Muscle layer of duodenum (tissue), 2 donors: Measurements from ENCODE around the gene SHISA9.

Experiments used
- H3K27ac ChIP-seq: one replicate; pipeline ENCODE4 v1.7.0; 2013; ENCODE audit warnings: mild to moderate bottlenecking, low read length
- H3K27me3 ChIP-seq: one replicate; pipeline ENCODE4 v1.7.0; 2013; ENCODE audit warnings: low read depth, mild to moderate bottlenecking, control low read depth, low read length
- H3K36me3 ChIP-seq, 2 donors: one replicate each; pipeline ENCODE4 v1.7.0; 2013; ENCODE audit warnings: low read length in 2 of 2, control low read depth in 1 of 2, mild to moderate bottlenecking in 1 of 2; ENCODE audit not compliant: insufficient read depth in 2 of 2, control insufficient read depth in 1 of 2
- H3K4me1 ChIP-seq, 2 donors: one replicate each; pipeline ENCODE4 v1.7.0; 2013; ENCODE audit warnings: low read length in 2 of 2, mild to moderate bottlenecking in 2 of 2, control low read depth in 1 of 2, moderate library complexity in 1 of 2; ENCODE audit not compliant: insufficient read depth in 2 of 2, control insufficient read depth in 1 of 2
- H3K4me3 ChIP-seq, 2 donors: one replicate each; pipeline ENCODE4 v1.7.0; 2013; ENCODE audit warnings: low read length in 2 of 2, low read depth in 1 of 2, mild to moderate bottlenecking in 1 of 2
- H3K9me3 ChIP-seq, 2 donors: one replicate each; pipeline ENCODE4 v1.7.0; 2013; ENCODE audit warnings: low read length in 2 of 2, control low read depth in 1 of 2, mild to moderate bottlenecking in 1 of 2; ENCODE audit not compliant: control insufficient read depth in 1 of 2
- donor health status: healthy.

Gene SHISA9

DNA sequence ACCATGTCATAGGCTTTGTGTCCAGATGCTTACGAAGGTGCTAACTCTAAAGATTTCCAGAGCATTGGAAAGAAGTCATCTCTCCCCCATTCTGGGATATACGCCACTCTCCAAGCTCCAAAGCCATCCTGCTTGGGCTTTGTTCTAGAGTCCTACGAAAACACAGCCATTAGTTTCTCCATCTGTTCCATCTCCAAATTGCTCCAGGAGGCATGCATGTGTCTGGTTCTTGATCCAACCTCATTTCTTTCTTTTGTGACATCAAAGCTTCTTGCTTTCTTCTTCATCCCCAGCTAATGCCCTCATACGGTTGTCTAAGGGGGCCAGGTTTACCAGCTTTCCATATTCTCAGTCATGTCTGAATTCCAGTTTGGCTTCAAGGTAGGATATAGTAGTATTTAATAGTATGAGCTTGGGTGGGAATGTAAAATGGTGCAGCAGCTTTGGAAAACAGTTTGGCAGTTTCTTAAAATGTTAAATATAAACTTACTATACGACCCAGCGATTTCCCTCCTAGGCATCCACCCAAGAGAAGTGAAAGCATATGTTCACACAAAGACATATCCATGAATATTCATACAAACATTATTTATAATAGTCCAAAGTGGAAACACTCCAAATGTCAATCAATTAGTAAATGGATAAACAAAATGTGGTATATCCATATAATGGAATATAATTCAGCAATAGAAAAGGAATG lies 202.6 kb downstream of the SHISA9 start:
- no peak overlapping the region for H3K4me3 ChIP-seq
- no peaks in the 10 kb centered on the region for H3K36me3 ChIP-seq
- H3K9me3 ChIP-seq: peaks cover 0 to 3% of the 10 kb centered on the region in 2 donors
- H3K27ac ChIP-seq: no peak overlapping the region
- no peaks in the 10 kb centered on the region for H3K27me3 ChIP-seq
- H3K4me1 ChIP-seq: no peaks in the 10 kb centered on the region

DNA sequence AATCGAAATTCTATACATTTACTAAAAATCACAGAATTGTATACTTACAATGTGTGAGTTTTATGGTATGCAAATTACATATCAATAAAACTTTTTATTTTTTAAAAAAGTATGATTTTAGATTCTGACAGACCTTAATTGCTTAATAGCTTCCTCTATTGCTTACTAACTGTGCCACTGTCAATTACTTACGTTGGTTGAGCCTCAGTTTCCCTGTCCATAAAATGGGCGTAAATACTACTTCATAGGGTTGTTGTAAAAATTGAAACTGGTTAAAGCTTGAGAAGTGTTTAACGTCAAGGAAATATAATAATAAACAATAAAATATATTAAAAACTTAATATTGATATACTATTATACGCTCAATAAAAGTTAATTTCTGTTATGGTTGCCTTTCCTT lies 203.4 kb downstream of the SHISA9 start:
- Histone ChIP-seq H3K36me3 (no peaks in the 10 kb centered on the region), H3K27me3 (no peaks in the 10 kb centered on the region), H3K27ac (no peak overlapping the region), H3K4me1 (no peaks in the 10 kb centered on the region), H3K4me3 (no peak overlapping the region), H3K9me3 (peaks cover 0 to 3% of the 10 kb centered on the region in 2 donors)

DNA sequence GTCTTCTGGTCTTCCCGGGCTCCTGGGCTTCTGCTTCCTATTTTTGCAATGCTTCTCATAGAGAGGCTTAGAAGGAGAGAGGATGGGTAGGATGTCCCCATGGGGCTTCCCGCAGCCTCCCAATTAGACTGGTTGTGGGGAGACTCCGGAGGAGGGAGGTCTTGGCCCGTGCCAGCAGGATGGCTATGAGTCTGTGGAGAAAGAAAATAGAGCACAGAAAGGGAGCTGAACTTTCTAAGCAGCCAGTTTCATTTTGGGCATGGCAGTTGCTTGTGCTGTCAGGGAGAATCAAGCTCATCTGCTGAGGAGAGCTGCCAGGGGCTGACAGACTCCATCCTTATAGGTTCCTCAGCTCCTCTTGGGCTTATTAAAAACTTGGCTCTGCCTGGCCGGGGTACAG lies 204.0 kb downstream of the SHISA9 start:
- Histone ChIP-seq H3K27ac (no peak overlapping the region), H3K36me3 (no peaks in the 10 kb centered on the region), H3K4me1 (no peaks in the 10 kb centered on the region), H3K4me3 (no peak overlapping the region), H3K9me3 (peaks cover 0 to 3% of the 10 kb centered on the region in 2 donors), H3K27me3 (no peaks in the 10 kb centered on the region)

DNA sequence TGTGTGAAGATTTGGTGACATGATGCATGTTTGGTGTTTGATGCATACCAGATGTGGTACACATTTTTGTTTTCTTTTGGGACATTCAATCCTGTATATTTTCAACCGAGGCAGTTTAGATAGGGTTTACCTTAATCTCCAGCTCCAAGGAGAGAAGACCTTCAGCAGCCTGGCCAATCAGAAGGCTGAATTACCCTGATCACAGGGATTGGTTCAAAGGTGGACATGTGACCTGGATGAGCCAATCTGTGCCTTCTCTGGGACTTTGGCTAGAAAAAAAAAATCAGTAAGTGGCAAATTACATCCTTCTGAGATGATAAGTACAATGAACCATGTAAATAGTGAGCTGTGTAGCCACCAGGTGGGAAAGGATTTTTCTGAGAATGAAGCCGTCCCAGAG lies 205.1 kb downstream of the SHISA9 start:
- no peak overlapping the region for H3K27ac ChIP-seq
- no peaks in the 10 kb centered on the region for H3K27me3 ChIP-seq
- no peaks in the 10 kb centered on the region for H3K4me1 ChIP-seq
- no peaks in the 10 kb centered on the region for H3K36me3 ChIP-seq
- H3K4me3 ChIP-seq: no peak overlapping the region
- no peaks in the 10 kb centered on the region for H3K9me3 ChIP-seq

DNA sequence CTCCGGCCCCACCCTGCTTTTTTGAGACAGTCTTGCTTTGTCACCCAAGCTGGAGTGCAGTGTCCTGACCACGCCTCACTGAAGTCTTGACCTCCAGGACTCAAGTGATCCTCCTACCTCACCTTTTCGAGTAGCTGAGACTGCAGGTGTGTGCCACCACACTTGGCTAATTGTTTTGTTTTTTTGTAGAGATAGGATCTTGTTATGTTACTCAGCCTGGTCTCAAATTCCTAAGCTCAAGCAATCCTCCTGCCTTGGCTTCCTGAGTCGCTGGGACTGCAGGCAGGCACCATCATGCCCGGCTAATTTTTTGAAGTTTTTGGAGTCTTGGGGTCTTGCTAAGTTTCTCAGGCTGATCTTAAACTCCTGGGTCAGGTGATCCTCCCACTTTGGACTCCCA lies 206.7 kb downstream of the SHISA9 start:
- Histone ChIP-seq H3K9me3 (no peaks in the 10 kb centered on the region), H3K27ac (no peak overlapping the region), H3K27me3 (no peaks in the 10 kb centered on the region), H3K4me3 (no peak overlapping the region), H3K4me1 (no peaks in the 10 kb centered on the region), H3K36me3 (no peaks in the 10 kb centered on the region)

DNA sequence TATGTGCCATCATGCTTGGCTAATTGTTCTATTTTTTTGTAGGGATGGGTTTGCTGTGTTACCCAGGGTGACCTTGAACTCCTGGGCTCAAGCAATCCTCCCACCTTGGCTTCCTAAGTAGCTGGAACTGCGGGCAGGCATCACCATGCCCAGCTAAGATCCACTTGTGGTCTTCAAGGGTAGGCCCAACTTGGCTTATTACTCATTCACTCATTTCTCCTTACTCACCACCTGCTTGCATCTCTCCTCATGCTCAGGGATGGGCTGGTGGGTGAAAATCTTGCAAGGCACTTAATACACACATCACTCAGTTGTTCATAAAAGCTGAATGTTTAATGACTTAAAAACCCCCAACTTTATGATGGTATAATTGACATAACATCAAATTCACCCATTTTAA lies 207.8 kb downstream of the SHISA9 start:
- H3K27me3 ChIP-seq: no peaks in the 10 kb centered on the region
- no peaks in the 10 kb centered on the region for H3K36me3 ChIP-seq
- no peaks in the 10 kb centered on the region for H3K9me3 ChIP-seq
- H3K4me1 ChIP-seq: no peaks in the 10 kb centered on the region
- H3K4me3 ChIP-seq: no peak overlapping the region
- no peak overlapping the region for H3K27ac ChIP-seq

DNA sequence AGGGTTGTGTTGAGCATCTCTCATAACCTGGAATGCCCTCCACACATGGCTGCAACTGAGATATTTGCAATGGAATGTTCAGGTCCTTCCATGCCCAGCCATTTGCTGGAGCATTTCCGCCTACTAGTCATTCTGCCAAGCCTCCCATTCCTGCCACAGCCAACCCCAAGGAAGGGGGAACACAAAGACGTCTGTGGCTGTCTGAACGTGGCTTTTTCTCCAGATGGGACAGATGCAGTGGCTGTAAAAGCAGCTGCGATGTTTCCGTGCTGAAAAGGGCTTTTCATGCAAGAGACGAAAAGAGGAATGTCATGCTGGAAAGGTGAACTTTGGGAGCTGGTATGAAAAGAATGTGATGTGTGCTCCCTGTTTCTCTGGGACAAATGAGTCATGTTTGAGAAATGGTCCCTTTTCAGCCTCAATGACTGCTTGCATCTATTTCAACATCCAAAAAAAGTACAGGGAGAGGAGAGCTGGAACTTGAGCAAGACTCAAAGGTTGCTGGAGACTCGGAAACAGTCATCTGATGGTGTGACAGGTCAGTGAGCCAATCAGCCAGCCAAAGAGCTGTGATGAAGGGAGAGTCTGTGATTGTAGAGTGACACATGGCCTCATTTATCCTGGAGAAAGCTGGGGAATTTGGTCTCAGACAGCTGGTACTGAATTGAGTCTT lies 208.9 kb downstream of the SHISA9 start:
- Histone ChIP-seq H3K36me3 (no peaks in the 10 kb centered on the region), H3K27me3 (no peaks in the 10 kb centered on the region), H3K27ac (no peak overlapping the region), H3K4me3 (no peak overlapping the region), H3K9me3 (no peaks in the 10 kb centered on the region), H3K4me1 (no peaks in the 10 kb centered on the region)

DNA sequence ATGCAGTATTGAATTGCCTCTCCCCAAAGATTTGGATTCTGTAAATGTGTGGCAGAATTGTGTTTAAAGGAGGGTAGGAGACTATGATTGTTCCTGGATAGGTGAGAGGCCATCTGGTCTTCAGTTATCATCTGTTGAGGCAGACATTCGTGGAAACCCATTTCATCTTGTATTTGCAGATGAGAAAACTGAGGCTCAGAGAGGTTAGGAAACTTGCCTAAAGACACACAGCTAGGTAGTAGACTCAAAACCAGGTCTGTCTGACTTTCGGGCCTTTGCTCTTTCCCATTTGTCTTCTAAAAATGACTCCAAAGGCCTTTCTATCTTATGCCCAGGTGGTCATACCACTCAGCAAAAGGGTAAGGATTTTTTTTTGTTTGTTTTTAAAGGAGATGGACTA lies 210.3 kb downstream of the SHISA9 start:
- no peak overlapping the region for H3K4me3 ChIP-seq
- H3K27ac ChIP-seq: no peak overlapping the region
- no peaks in the 10 kb centered on the region for H3K4me1 ChIP-seq
- no peaks in the 10 kb centered on the region for H3K27me3 ChIP-seq
- H3K36me3 ChIP-seq: no peaks in the 10 kb centered on the region
- H3K9me3 ChIP-seq: no peaks in the 10 kb centered on the region

DNA sequence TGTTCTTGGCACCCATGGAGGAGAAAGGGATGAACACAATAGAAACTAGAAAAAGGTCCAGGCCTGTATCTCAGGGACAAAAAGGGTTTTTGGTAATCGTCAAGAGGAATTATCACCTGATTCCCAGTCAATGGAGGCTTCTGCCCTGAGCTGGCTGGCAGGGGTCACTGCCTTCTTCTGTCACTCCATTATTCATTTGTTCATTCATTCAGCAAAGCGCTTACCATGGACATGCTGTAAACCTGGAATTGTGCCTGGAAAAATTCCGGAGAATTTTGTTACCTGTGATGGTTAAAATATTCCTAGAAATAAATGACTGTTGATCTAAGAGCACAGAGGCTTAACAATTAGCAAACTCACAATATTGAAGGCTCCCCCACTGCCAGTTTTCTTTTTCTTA lies 212.3 kb downstream of the SHISA9 start:
- Histone ChIP-seq H3K36me3 (no peaks in the 10 kb centered on the region), H3K4me1 (no peaks in the 10 kb centered on the region), H3K9me3 (no peaks in the 10 kb centered on the region), H3K4me3 (no peak overlapping the region), H3K27me3 (no peaks in the 10 kb centered on the region), H3K27ac (no peak overlapping the region)

DNA sequence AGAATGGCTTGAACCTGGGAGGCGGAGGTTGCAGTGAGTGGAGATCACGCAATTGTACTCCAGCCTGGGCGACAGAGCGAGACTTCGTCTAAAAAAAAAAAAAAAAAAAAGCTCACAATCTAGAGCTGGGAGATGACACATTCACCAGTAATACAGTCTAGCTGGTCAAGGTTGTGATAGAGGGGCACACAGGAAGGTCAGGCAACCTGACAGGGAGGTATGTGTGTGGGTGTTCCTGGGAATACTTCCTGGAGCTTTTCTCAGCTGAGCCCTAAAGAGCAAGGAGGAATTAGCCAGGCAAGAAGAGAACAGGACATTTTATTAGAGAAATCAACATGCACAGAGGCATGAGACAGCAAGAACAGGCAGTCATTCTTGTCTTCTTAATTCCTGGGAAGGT lies 216.7 kb downstream of the SHISA9 start:
- no peak overlapping the region for H3K4me3 ChIP-seq
- H3K27ac ChIP-seq: no peak overlapping the region
- no peaks in the 10 kb centered on the region for H3K9me3 ChIP-seq
- no peaks in the 10 kb centered on the region for H3K4me1 ChIP-seq
- H3K36me3 ChIP-seq: no peaks in the 10 kb centered on the region
- H3K27me3 ChIP-seq: no peaks in the 10 kb centered on the region

DNA sequence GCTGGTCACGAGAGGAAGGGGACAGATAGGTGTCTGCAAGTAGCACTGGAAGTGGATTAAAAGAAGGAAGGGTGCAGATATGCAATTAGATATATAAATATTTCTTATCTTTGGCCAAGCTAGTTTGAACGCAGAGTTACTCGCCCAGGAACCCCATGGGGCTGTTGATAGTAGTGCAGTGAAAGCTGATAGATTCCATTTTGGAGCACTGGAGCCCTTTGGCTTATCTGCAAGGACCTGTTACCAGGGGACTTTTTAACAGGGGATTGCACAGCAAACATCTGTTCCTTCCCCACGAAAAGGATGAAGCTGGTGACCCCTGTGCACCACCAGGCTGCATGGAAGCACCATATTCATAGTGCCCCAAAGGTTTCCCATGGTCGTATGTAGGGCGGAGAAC lies 218.7 kb downstream of the SHISA9 start:
- Histone ChIP-seq H3K27ac (no peak overlapping the region), H3K4me3 (no peak overlapping the region), H3K36me3 (no peaks in the 10 kb centered on the region), H3K4me1 (no peaks in the 10 kb centered on the region), H3K27me3 (no peaks in the 10 kb centered on the region), H3K9me3 (no peaks in the 10 kb centered on the region)

DNA sequence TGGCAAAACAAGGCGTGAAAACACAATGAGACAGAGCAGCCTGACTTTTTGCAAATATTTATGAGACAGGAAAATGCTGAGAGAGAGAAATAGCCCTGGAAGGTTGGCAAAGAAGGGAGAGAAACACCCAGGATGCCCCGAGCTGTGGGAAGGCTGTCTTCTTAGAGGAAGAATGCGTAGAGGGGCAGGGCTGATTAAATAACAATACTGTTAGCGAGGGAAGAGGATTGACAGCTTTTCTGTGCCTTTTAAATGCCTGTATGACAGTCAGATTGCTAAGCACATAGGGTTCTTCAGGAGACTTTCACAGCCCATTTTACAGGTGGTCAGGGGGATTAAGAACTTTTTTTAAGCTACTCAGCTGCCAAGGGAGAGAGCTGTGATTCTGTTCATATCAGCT lies 219.2 kb downstream of the SHISA9 start:
- H3K4me1 ChIP-seq: no peaks in the 10 kb centered on the region
- H3K27me3 ChIP-seq: no peaks in the 10 kb centered on the region
- no peak overlapping the region for H3K4me3 ChIP-seq
- H3K36me3 ChIP-seq: no peaks in the 10 kb centered on the region
- no peak overlapping the region for H3K27ac ChIP-seq
- no peaks in the 10 kb centered on the region for H3K9me3 ChIP-seq
